ENCODE data around the gene LTB4R2. TPM values are rescaled to one million over a fixed set of nuclear protein-coding genes. Genes with fewer than 3 reads are reported as not detected.

LTB4R2 gene
- total RNA-seq, 6 experiments from 2014 or later = 2.2 to 3.0 (median 2.3) TPM

DNA sequence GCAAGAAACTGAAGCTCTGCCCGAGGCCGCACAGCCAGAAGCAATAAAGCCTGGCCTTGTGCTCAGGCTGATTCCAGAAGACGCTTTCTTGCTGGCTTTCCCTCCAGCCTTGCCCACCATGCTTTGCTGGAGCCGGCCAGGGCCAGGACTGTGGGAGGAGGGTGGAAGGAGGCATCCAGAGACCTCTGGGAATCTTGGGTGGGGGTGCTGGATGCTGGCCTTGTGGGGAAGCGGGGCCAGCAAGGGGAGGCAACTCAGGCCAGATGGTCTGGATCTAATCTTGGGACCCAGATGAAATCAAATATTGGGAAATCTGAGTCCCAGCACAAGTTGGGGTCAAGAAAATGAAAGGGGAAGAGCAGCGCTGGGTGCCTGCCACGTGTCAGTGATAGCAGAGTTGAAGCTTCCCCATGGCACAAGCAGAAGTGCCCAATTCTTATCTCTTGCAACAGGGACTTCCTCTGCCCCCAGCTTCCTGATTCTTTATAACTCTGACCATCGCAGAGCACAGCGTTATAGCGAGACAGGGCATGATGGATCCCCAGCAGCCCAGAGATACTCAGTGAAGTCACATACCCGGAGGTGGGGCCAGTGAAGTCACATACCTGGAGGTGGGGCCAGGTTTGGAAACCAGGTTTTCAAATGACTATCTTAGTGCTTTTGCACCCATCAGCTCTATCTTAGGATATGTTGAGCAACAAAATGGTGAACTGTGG lies 32.2 kb upstream of the LTB4R2 start:
- no peak overlapping the region for H3K27ac Mint-ChIP-seq
- no peak for DNase-seq
- no peaks in the 10 kb centered on the region; the same call in 1 of the 2 replicates for H3K27me3 Mint-ChIP-seq (ENCODE audit: insufficient read depth)
- TF ChIP-seq, protein P1, sequence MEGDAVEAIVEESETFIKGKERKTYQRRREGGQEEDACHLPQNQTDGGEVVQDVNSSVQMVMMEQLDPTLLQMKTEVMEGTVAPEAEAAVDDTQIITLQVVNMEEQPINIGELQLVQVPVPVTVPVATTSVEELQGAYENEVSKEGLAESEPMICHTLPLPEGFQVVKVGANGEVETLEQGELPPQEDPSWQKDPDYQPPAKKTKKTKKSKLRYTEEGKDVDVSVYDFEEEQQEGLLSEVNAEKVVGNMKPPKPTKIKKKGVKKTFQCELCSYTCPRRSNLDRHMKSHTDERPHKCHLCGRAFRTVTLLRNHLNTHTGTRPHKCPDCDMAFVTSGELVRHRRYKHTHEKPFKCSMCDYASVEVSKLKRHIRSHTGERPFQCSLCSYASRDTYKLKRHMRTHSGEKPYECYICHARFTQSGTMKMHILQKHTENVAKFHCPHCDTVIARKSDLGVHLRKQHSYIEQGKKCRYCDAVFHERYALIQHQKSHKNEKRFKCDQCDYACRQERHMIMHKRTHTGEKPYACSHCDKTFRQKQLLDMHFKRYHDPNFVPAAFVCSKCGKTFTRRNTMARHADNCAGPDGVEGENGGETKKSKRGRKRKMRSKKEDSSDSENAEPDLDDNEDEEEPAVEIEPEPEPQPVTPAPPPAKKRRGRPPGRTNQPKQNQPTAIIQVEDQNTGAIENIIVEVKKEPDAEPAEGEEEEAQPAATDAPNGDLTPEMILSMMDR (IDR thresholded peaks at IDR 0.05) = no peak
- no peaks in the 10 kb centered on the region for H3K9me3 Mint-ChIP-seq
- H3K36me3 Mint-ChIP-seq (ENCODE audit: low read depth) = no peaks in the 10 kb centered on the region
- no peak overlapping the region for H3K4me3 Mint-ChIP-seq
- H3K4me1 Mint-ChIP-seq (ENCODE audit: low read depth) = peaks cover 41% of the 10 kb centered on the region

- Mint-ChIP-seq H3K36me3 (ENCODE audit: low read depth) (no peaks in the 10 kb centered on the region), H3K27ac (no peak overlapping the region), H3K27me3 (ENCODE audit: insufficient read depth) (no peaks in the 10 kb centered on the region; the same call in 1 of the 2 replicates)
Observed at GRCh38 chr14:24278424-24278823, 31.5 kb upstream of the LTB4R2 start.

DNA sequence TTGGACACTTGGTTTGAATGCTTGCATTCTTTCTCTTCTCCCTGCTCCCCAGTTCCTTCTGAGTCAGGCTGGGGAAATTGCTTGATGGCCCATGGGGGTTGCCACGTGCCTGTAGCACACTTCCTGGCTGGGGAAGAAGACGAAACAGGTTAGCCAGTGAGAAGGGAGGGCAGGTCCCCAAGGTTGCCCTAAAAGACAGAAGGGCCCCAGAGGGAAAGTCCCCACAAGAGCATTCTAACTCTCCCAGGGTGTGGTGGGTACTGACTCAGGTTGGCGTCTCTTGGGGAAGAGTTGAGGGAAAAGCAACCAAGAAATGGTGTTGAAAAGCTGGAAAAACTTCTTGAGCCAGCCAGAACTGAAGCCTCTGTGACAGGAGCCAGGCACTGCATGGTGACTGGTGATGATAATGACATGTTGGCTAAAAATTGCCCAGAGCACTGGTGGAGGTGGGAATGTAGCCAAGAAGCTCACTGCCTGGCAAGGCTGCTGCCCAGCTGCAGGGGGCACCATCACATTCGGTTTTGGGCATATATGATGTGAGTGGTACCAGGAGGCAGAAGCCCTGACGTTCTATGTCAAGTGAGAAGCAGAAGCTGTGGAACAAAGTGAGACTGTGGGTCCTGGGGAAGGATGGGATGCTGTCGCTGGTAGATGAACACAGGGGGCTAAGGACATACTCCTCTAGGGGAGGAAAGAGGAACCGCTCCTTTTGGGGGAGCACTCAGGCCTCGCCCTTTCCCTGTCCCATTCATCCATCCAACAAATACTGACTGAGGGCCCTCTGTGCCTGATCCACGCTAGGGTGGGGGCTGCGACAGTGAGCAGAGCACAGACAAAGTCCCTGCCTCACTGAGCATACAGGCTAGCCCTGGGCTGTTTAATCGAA lies 30.4 kb upstream of the LTB4R2 start:
- Mint-ChIP-seq H3K4me3 (no peak overlapping the region), H3K9me3 (no peaks in the 10 kb centered on the region), H3K27ac (peak overlapping the region; percentile 54), H3K4me1 (ENCODE audit: low read depth) (peaks cover 26% of the 10 kb centered on the region), H3K27me3 (ENCODE audit: insufficient read depth) (no peaks in the 10 kb centered on the region; the same call in 1 of the 2 replicates), H3K36me3 (ENCODE audit: low read depth) (no peaks in the 10 kb centered on the region)
- TF ChIP-seq, protein P1 (IDR thresholded peaks at IDR 0.05) = peak; percentile 62
- no peak for DNase-seq

More at GRCh38 chr14:24278424-24278823, 31.5 kb upstream of the LTB4R2 start:
- TF ChIP-seq, protein P1 (IDR thresholded peaks at IDR 0.05) = no peak
- peaks cover 36% of the 10 kb centered on the region for H3K4me1 Mint-ChIP-seq (ENCODE audit: low read depth)
- DNase-seq = no peak
- H3K9me3 Mint-ChIP-seq = no peaks in the 10 kb centered on the region
- H3K4me3 Mint-ChIP-seq = no peak overlapping the region

DNA sequence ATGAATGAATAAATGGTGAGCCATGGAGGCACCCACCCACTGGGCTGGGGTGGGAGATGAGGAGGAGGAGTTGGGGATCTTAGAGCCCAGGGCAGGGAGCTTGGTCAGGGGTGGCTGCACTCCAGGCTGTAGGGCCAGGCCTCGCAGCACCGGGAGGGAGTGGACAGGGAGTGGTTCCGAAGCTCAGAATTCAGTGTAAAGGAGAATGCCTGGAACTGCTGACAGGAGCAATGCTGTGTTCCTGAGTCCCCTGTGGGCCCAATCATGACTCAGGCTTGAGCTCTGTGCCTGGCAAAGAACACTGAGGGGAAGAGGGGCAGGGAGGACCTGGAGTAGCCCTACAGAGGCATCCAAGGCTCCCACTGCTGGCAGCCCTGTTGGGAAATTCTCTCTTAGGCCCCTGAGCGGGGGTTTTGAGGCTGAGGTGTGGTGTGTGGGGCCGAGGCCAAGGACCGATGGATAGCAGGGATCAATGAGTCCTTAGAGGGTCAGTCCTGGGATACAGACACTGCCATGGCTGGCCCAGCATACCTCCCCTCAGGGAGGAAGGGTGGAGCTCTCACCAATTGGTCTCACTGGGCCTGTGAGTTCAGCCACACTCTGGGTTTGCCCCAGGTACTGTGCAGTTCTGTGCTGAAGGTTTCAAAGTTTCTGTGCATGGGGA lies 29.0 kb upstream of the LTB4R2 start:
- H3K27me3 Mint-ChIP-seq (ENCODE audit: insufficient read depth) = no peaks in the 10 kb centered on the region; the same call in 1 of the 2 replicates

GRCh38 chr14:24281636-24282035 lies 28.3 kb upstream of the LTB4R2 start:
- H3K9me3 Mint-ChIP-seq = no peaks in the 10 kb centered on the region
- H3K4me3 Mint-ChIP-seq = no peak overlapping the region
- H3K27ac Mint-ChIP-seq = no peak overlapping the region
- H3K4me1 Mint-ChIP-seq (ENCODE audit: low read depth) = peaks cover 31% of the 10 kb centered on the region
- TF ChIP-seq, protein P1 (IDR thresholded peaks at IDR 0.05) = no peak
- H3K27me3 Mint-ChIP-seq (ENCODE audit: insufficient read depth) = no peaks in the 10 kb centered on the region; the same call in 1 of the 2 replicates
- no peak for DNase-seq
- H3K36me3 Mint-ChIP-seq (ENCODE audit: low read depth) = no peaks in the 10 kb centered on the region

More for the DNA sequence above, 29.0 kb upstream of the LTB4R2 start:
- no peak overlapping the region for H3K4me3 Mint-ChIP-seq
- peaks cover 31% of the 10 kb centered on the region for H3K4me1 Mint-ChIP-seq (ENCODE audit: low read depth)
- no peak for DNase-seq
- no peaks in the 10 kb centered on the region for H3K9me3 Mint-ChIP-seq
- no peak overlapping the region for H3K27ac Mint-ChIP-seq
- TF ChIP-seq, protein P1 (IDR thresholded peaks at IDR 0.05) = no peak
- H3K36me3 Mint-ChIP-seq (ENCODE audit: low read depth) = no peaks in the 10 kb centered on the region
